NCI-H345 treated with DMSO at 0.1 percent for 48 hours (cell line): ENCODE measurements around the gene CYTH4.

ENCODE experiments used
- DNase-seq: peaks from one replicate; lab custom pipeline; 2025; ENCODE audit not compliant: unreplicated experiment; lab: John Stamatoyannopoulos, UW

The CYTH4 gene

DNA sequence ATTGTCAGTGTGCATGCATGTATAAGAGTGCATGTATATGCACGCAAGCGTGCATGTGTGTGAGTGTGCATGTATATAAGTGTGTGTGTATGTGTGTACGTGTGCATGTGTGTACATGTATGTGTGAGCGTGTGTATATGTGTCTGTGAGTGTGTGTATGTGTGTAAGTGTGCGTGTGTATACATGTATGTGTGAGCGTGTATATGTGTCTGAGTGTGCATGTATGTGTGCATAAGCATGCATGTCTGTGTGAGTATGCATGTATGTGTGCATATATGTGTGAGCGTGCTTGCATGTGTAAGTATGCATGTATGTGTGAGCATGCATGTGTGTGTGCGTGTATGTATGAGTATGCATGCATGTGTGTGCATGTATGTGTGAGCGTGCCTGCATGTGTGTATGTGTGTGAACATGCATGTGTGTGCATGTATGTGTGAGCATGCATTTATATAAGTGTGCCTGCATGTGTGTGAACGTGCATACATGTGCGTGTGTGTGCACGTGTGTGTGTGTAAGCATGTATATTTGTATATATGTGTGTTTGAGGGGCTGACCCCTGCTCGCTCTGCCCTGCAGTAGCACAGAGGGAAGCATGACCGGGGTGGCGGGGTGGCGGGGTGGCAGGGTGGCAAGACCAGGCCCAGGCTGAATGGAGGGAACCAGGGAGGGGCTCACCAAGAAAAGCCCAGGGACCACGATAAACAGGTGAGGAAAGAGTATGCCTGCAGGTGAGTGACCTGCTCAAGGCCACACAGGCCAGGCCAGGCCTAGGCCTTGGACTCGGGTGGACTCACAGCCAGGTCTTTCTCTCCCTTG, 26.3 kb downstream of the CYTH4 start:
- DNase-seq = no peak

- no peak for DNase-seq
Observed at GRCh38 chr22:37309211-37310074, 27.1 kb downstream of the CYTH4 start.

GRCh38 chr22:37310075-37310606, 27.8 kb downstream of the CYTH4 start:
- no peak for DNase-seq

DNA sequence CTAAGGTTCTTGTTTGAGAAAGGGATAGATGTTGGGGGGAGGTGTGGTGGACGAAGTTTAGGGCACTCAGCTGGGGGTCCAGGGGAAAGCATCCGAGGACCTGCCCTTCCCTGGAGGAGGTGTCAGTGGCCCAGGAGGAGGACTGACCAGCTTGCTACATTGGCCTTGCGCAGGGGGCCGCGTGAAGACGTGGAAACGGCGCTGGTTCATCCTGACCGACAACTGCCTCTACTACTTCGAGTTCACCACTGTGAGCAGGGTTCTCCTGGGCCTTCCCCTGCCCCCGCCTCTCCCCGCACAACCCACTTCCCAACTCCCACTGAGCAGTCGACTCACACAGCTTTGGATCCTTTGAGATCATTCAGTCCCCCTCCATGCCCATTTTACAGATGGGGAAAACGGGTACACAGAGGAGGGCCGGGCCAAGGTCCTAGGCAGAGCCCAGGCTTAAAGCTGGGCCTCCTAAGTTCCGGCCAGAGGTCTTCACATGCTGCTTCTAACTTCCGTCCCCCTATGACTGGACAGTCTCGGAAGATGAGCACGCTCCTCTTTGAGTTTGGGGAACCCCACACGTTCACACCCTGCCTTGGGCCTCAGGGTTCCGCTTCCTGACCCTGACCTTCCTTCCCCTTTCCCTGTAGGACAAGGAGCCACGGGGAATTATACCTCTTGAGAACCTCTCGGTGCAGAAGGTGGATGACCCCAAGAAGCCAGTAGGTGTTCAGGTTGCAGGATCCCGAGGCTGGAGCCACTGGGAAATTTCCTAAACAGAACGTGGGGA, 28.7 kb downstream of the CYTH4 start:
- no peak for DNase-seq

GRCh38 chr22:37311761-37312312, 29.5 kb downstream of the CYTH4 start:
- no peak for DNase-seq

DNA sequence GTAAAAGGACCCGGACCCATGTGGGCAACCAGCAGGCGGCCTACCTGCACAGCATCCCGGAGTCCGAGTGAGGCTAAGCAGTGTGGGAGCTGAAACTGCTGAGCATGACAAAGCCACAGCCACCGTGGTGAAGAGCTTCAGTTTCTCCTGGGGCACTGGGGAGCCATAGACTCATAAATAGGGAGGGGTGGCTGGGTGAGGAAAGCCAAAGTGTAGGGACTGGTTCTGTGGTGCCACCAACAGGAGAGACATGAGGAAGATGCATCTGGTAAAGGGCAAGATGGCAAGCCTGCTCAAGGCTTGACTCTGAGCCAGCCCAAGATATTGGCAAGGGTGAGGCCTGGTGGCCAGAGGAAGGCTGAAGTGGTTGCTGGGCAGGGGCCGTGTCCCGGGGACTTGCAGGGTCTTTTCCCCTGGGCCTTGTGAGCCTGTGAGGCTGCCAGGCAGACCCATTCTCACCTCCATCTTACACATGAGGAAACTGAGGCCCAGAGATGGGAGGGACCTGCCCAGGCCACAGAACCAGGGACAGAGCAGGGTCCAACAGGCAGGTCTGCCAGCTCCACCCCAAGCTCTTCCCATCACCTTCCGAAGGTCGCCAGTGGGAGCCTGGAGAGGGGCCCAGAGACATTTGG, 30.4 kb downstream of the CYTH4 start:
- DNase-seq = no peak

- no peak for DNase-seq
Observed at GRCh38 chr22:37313376-37314314, 31.3 kb downstream of the CYTH4 start.

GRCh38 chr22:37314315-37315074, 32.2 kb downstream of the CYTH4 start:
- DNase-seq = no peak

GRCh38 chr22:37316405-37316804, 34.1 kb downstream of the CYTH4 start:
- no peak for DNase-seq

- DNase-seq = peak; percentile 50
Observed at GRCh38 chr22:37316875-37317371, 34.6 kb downstream of the CYTH4 start.

DNA sequence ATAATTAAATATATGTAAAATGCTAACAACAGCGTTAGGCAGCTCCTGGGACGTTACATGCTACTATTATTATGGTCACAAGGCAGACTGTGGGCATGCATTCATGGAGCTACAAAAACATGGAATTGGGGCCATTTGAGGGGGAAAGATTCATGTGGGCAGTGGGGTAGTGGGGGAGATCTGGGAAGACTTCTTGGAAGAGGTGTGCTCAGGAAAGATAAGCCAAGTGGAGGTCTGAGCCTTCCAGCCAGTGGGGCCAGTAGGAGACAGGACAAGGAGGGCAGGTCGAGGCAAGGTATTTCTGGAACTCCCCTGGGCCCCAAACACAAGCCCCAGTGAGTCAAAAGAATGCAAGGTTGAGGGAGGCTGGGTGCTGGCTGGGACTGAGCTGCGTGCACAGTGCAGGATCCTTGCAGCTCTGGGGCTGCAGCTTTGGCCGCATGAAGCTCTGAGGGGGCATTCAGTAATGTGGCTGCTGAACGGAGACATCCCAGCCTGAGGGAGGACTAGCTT, 35.4 kb downstream of the CYTH4 start:
- no peak for DNase-seq

DNA sequence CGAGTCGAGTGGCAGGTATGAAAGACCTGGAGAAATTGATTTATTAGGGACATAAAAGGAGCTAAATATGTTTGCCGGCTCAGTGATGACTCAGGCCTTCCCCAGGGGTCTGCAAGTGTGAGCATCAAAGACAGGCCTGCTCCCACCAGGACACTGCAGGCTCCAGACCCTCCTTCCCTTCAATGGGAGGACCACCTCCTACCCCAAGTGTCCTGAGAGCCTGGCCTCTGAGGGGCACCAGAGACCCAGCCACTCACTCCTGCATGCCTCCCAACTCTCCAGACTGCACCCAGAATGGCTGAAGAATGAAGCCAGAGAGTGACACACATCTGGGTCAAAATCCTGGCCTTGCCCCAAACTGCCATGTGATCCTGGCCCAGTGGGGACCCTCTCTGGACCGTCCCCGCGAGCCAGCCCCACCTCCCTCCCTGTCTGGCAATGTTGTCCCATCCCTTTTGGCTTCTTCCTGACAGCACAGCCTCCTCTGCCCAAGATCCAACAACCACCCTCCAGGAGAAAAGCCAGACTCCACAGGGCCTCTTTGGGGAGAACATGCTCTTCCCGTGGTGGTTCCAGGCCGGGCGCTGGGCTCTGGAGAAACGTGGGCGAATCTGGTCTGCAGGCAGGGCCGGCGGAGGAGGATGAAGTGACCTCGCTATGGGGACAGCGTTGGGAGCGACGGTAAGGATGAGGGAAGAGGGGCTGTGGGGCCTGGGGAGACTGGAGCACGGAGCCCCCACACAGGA, 36.2 kb downstream of the CYTH4 start:
- DNase-seq = no peak

GRCh38 chr22:37319469-37319868, 37.2 kb downstream of the CYTH4 start:
- DNase-seq = no peak

DNA sequence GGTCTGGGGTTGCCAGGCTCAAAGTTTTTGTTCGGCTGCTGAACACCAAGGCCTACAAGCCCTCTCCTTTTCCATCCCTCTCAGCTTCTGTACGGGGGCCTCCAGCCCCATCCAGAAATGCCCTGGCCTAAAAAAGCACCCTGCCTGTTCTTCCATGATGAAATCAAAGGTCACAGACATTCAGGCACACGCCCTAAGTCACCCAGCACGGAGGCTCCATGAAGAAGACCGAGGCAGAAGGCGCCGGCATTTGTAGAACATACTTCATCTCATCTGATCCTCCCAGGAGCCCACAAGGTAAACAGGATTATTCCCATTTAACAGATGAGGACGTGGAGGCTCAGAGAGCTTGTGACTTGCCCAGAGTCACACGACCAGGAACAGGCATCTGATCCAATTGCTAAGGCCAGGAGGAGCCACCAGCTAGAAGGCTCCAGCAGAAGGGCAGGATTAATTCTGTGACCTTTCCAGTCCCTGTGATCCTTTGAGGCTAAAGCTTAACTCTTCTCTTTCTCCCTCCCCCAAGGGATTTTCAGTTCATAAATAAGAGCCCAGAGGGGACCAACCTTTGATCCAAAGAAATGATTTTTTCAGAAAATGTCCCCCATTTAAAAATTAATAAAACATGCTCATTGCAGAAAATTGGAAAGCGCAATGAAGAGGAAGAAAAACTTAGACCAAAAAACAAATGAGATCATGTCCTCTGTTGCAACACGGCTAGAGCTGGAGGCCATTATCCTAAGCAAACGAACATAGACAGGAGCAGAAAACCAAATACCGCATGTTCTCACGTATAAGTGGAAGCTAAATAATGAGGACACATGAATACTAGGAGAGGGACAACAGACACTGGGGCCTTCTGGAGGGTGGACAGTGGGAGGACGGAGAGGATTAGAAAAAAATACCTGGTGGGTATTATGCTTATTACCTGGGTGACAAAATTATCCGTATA, 38.7 kb downstream of the CYTH4 start:
- no peak for DNase-seq

DNA sequence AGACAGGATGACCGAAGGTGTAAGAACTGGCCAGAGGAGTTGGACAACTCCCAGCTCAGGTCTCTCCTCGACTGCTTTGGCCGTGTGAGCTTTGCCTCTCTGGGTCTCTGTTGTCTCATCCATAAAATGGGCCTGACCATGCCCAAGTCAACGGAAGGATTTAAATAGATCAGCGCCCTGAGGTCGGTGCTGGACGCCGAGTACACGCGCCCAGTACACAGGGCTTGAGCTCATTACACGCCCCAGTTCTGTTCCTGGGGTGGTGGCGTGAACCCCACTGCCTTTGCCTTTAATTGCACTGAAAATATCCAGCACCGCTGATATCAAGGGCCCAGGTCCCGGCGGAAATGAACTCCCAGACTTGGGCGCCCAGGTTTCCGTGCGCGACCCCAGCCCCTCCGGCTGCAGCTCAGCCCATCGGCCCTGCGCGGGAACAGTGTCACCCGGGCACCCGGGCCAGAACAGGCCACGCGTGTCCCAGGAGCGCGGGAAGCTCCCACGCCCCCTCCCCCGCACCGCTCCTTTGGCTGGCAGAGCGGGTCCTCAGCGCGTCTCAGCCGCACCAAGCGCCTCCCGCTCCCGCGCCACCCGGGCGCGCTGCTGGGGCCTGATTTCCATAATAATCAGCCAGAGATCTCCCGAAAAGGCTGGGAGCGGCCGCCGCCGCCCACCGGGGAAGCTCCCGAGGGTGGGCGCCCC, 42.2 kb downstream of the CYTH4 start:
- no peak for DNase-seq

GRCh38 chr22:37325039-37325395, 42.7 kb downstream of the CYTH4 start:
- DNase-seq = no peak
